Activated T-cell treated with anti-CD3 and anti-CD28 coated beads for 48 hours (primary cell): Measurements from ENCODE around the gene SYNE2.
A peak's percentile ranks its signal among the peaks of the same experiment; 100 is the strongest.

Source experiments
- DNase-seq: peaks from one replicate; pipeline ENCODE4 v3.0.0-alpha.2; 2020; ENCODE audit warnings: low read depth

The SYNE2 gene

GRCh38 chr14:64218344-64219240 is 365.8 kb downstream of the SYNE2 start:
- no peak for DNase-seq

GRCh38 chr14:64220056-64220455 is 367.3 kb downstream of the SYNE2 start:
- no peak for DNase-seq

- DNase-seq: no peak
These were observed 367.7 kb downstream of the SYNE2 start for GRCh38 chr14:64220466-64220865.

- DNase-seq: no peak
These were observed 368.7 kb downstream of the SYNE2 start for GRCh38 chr14:64221391-64222003.

- DNase-seq: no peak
These were observed 372.4 kb downstream of the SYNE2 start for GRCh38 chr14:64225151-64225757.

GRCh38 chr14:64227856-64228255 is 375.1 kb downstream of the SYNE2 start:
- no peak for DNase-seq

GRCh38 chr14:64229489-64229888 is 376.7 kb downstream of the SYNE2 start:
- DNase-seq: no peak

GRCh38 chr14:64232095-64232838 is 379.5 kb downstream of the SYNE2 start:
- peak; percentile 27 for DNase-seq

- DNase-seq: no peak
These were observed 380.1 kb downstream of the SYNE2 start for GRCh38 chr14:64232944-64233343.

- DNase-seq: no peak
These were observed 380.9 kb downstream of the SYNE2 start for GRCh38 chr14:64233531-64234190.

GRCh38 chr14:64234877-64235651 is 382.3 kb downstream of the SYNE2 start:
- no peak for DNase-seq

- no peak for DNase-seq
These were observed 383.1 kb downstream of the SYNE2 start for GRCh38 chr14:64235652-64236640.

- DNase-seq: no peak
These were observed 385.2 kb downstream of the SYNE2 start for GRCh38 chr14:64238049-64238448.

GRCh38 chr14:64238631-64239030 is 385.8 kb downstream of the SYNE2 start:
- DNase-seq: no peak

GRCh38 chr14:64244279-64244678 is 391.5 kb downstream of the SYNE2 start:
- DNase-seq: no peak

GRCh38 chr14:64245491-64245890 is 392.7 kb downstream of the SYNE2 start:
- no peak for DNase-seq

- no peak for DNase-seq
These were observed 393.9 kb downstream of the SYNE2 start for GRCh38 chr14:64246688-64247087.

- DNase-seq: no peak
These were observed 394.4 kb downstream of the SYNE2 start for GRCh38 chr14:64247195-64247594.

GRCh38 chr14:64248689-64249088 is 395.9 kb downstream of the SYNE2 start:
- no peak for DNase-seq

GRCh38 chr14:64249363-64249762 is 396.6 kb downstream of the SYNE2 start:
- no peak for DNase-seq
